GM18909 (cell line): ENCODE data around the gene OR7D2.
A peak's percentile ranks its signal among the peaks of the same experiment; 100 is the strongest.

ENCODE experiments used
- ATAC-seq: cut with Tn5 transposase; IDR thresholded peaks from one replicate; pipeline ENCODE4 v1.9.1; 2021; ENCODE audit warnings: mild to moderate bottlenecking; ENCODE audit not compliant: unreplicated experiment, poor library complexity

The OR7D2 gene

GRCh38 chr19:9178901-9179300 lies at the start of gene OR7D2:
Gene OR7D2 (plus strand): TSS chr19:9178979. CDS start chr19:9185782, 6,803 bp downstream.
- ATAC-seq: no peak

- ATAC-seq: no peak
Measured at GRCh38 chr19:9130965-9131364, 47.8 kb upstream of the OR7D2 start.

- no peak for ATAC-seq
Measured at GRCh38 chr19:9132422-9132821, 46.4 kb upstream of the OR7D2 start.

GRCh38 chr19:9139609-9140158 lies 39.1 kb upstream of the OR7D2 start:
- ATAC-seq: peak; percentile 9

GRCh38 chr19:9140159-9140874 lies 38.5 kb upstream of the OR7D2 start, which contains the start of gene ZNF317:
Gene ZNF317 (plus strand): TSS chr19:9140397. CDS start chr19:9156017, 15,620 bp downstream.
- ATAC-seq: peak; percentile 95

- ATAC-seq: no peak
Measured at GRCh38 chr19:9144920-9145319, 33.9 kb upstream of the OR7D2 start.

GRCh38 chr19:9146882-9147281 lies 31.9 kb upstream of the OR7D2 start:
- ATAC-seq: no peak

- no peak for ATAC-seq
Measured at GRCh38 chr19:9148697-9149096, 30.1 kb upstream of the OR7D2 start.

- ATAC-seq: no peak
Measured at GRCh38 chr19:9149997-9150396, 28.8 kb upstream of the OR7D2 start.

- ATAC-seq: no peak
Measured at GRCh38 chr19:9150650-9151049, 28.1 kb upstream of the OR7D2 start.

GRCh38 chr19:9151367-9151766 lies 27.4 kb upstream of the OR7D2 start:
- ATAC-seq: no peak

GRCh38 chr19:9155591-9155990 lies 23.2 kb upstream of the OR7D2 start:
- no peak for ATAC-seq

GRCh38 chr19:9156304-9156703 lies 22.5 kb upstream of the OR7D2 start:
- ATAC-seq: no peak

- ATAC-seq: no peak
Measured at GRCh38 chr19:9159891-9160290, 18.9 kb upstream of the OR7D2 start.

GRCh38 chr19:9161427-9161826 lies 17.4 kb upstream of the OR7D2 start:
- no peak for ATAC-seq

- ATAC-seq: no peak
Measured at GRCh38 chr19:9165261-9165660, 13.5 kb upstream of the OR7D2 start.

GRCh38 chr19:9166846-9167245 lies 11.9 kb upstream of the OR7D2 start:
- no peak for ATAC-seq

GRCh38 chr19:9171393-9171991 lies 7.3 kb upstream of the OR7D2 start:
- no peak for ATAC-seq

GRCh38 chr19:9175326-9175725 lies 3.5 kb upstream of the OR7D2 start:
- no peak for ATAC-seq

GRCh38 chr19:9183000-9183399 lies 4.2 kb downstream of the OR7D2 start:
- ATAC-seq: no peak

GRCh38 chr19:9187191-9187590 lies 8.4 kb downstream of the OR7D2 start:
- ATAC-seq: no peak

GRCh38 chr19:9189535-9189934 lies 10.8 kb downstream of the OR7D2 start:
- ATAC-seq: no peak
